Activated effector memory CD4-positive, alpha-beta T cell treated with anti-CD3 and anti-CD28 coated beads, Interleukin-2, amount 50 U/mL, for 16 hours (primary cell): ENCODE results near the gene KRT13.

Experiments
- DNase-seq: peaks from one replicate; pipeline ENCODE4 v3.0.0-alpha.2; 2020

Gene KRT13

DNA sequence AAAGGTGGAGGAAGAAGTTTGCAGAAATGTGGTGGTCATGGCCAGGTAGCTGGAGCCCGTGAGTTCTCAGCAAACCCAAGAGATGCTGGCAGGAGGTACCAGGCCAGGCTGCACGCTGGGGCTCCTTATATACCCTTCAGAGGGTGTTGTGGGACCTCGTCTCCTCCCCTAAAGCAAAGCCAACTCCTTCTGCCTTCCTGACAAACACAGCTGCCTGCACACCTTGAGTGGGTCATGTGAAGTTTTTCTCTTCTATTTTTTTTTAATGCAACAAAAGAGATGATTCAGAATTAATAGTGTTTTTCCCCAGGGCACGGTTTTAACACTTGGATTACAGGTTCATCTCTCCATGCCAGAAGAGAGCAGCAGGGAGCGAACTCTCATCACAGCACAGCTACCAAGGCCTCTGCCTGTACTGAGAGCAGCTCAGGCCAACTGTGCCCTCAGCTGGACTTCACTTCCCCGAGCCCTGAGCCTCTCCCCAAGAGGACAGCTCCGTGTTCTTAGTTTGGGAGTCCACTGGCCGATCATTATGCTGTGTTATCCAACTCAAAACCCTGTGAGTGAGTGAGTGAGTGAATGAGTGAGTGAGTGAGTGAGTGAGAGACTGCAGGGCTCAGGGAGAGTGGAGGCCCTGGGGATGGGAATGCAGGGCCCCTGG lies 13.5 kb upstream of the KRT13 start, which contains the start of gene KRT15:
TSS of gene KRT15 (minus strand) at position 102 of the 661 bp plus-strand sequence. CDS start at position 39, 63 bp downstream.
- DNase-seq = no peak

DNA sequence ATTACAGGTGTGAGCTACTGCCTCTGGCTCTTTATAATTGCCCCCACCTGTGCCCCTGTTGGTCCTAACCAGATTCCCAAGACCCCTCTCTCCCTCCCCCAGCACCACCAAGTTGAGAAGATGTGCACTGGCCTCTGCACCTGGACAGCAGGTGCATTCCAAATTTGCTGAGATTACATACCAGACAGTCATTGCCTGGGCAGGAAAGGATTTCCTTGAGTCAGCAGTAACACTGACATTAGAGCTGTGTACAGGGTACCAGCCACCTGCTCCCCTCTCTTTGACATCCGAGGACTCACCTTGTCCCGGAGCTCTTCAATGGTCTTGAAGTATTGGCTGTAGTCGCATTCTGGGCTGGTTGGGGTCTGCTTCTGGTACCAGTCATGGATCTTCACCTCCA lies 12.6 kb upstream of the KRT13 start:
- no peak for DNase-seq

DNA sequence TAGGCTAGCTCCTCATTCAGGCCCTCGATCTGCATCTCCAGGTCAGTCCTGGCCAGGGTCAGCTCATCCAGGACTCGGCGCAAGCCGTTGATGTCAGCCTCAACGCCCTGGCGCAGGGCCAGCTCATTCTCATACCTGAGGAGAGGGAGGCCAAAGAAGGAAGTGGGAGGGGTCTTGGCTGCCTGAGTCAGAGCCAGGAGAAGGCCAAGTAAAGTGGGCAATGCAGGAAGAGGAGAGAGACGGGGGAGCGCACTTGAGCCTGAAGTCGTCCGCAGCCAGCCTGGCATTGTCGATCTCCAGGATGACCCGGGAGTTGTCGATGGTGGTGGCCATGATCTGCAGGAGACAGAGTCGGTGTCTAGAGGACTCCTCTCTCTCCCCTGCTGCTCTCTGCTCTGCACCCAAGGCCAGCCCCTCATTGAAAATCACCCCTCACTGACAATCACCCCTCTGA lies 11.4 kb upstream of the KRT13 start:
- DNase-seq = no peak

DNA sequence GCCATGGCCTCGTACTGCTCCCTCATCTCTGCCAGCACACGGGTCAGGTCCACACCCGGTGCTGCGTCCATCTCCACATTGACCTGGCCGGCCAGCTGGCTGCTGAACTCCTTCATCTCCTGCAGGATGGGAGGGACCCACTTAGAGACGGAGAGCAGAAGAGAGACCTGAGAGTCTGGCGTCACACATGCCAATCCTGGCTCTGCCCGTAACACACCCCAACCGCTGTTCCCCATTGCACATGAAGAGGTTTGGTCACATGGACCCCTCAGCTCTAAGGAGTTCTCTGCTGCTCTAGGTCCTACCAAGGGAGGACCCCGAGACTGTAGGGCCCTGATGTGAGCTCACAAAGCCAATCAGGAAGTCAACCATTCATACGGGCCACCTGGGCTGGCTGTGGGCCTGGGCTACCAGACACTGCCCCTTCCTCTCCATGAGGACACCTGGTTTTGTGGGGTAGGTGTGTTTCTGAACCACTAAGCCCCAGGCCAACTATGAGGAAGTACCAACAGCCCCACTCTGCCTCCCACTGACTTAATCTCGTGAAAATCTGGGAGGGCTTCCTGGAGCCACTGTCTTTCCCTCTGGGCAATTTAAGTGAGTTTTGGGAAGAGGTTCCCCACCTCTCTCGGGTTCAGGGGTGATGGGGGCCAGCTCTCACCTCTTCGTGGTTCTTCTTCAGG lies 10.9 kb upstream of the KRT13 start:
- DNase-seq = no peak

DNA sequence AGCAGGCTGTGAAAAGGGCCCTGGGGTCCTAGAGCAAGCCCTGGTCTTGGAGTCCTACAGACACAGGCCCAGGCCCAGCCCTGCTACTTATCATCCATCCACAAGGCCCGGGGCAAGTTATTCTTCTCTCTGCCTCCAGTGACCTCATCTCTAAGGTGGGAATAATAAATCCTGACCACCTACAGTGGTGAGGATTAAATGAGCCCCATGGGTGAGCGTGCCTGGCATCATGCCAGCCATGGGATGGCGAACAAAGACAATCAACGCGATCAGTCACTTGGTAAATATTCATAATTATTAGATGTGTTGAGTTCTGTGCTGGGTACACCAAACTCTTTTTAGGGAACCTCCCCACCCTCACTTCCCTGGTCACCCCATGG lies 7.7 kb upstream of the KRT13 start:
- DNase-seq = no peak

DNA sequence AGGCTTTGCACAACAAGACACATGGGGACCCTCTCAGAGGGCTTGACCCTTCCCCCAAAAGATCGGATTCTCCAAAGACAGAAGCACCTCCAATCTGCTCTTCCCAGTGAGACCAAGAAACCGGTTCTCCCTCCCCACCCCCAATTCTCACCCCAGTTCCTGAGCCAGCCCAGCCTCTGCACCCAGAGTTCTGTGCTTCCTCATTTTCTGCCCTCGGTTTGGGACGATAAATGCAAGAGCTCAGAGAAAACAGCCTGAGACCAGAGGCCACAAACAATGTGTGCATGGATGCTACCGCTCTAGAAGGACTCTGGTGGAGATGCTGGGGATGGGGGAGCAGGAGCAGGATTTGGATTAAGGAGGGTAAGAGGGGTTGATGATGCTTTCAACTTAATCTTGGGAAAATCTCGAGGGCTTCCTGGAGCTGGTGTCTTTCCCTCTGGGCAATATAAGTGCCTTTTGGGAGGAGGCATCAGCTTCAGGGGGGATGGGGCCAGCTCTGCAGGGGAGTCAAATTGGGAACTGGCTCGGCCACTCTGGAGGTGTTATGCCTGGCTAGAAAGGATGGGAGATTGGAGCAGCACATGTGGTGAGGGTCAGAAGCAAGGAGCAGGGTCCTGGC lies 7.2 kb upstream of the KRT13 start:
- DNase-seq = no peak

DNA sequence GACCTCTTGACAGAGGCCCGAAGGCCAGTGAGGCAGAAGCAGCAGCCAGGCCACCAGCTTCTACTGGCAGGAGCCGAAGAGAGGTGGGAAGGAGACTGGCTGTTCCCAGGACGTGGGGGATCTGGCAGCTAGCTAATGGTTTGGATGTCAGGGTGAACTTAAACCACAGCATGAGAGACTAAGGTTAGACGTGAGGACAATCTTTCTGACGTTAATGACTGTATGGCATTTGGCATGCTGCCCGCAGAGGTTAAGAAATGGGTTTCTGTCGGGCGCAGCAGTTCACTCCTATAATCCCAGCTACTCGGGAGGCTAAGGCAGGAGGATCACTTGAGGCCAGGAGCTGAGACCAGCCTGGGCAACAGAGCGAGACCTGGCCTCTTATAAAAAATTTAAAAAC lies 6.3 kb upstream of the KRT13 start:
- no peak for DNase-seq

DNA sequence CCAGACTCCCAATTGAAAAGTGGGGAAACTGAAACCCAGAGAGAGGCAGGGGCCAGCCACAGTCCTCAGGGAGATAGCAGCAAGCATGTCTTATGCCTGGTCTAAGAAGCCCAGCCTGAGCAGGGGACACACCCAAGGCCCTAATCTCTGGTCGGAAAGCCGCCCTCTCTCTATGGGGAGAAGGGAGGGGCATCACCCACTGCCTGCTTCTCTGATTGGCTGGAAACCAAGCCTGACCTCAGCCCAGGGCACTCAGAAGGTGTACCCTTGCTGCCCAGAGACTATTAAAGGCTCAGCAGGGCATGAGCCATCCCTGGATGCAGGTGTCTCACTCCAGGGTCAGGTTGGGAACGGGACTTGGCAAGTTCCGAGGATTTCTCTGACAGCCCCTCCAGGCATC lies 5.7 kb upstream of the KRT13 start:
- DNase-seq = no peak

DNA sequence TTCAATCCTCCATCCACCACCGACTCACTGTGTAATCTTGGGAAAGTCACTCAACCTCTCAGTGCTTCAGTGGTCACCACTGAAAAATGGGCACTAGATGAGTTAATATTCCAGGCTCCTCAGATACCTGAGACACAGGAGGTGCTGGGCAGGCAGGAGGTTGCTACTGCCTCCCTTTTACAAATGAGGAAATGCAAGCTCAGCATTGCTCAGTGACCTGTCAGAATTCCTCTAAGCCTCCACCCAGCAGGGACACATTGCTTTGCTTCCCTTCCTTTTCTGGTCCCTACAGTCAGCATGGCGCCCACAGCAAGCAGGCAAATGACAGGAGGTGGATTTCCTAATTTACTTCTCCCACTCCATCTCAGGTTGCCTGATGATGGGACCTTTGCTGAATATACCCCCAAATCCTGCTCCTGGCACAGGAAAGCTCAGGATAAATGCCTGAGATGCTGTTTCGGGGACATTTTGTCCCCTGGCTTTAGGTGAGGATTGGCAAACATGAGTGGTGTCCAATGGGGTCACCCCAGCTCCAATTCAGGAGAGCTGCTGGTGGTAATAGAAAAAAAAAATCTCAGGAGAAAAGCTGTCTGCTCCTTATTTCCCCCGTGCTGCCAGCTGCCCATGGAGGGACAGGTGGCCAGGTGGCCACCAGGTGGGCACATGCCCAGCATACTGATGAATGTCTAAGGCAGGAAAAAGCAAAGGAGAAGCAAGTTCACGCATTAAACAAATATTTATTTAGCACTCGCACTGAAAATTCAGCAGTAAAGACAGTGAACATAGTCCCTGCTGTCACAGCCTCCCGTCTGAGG lies 5.0 kb upstream of the KRT13 start:
- no peak for DNase-seq

DNA sequence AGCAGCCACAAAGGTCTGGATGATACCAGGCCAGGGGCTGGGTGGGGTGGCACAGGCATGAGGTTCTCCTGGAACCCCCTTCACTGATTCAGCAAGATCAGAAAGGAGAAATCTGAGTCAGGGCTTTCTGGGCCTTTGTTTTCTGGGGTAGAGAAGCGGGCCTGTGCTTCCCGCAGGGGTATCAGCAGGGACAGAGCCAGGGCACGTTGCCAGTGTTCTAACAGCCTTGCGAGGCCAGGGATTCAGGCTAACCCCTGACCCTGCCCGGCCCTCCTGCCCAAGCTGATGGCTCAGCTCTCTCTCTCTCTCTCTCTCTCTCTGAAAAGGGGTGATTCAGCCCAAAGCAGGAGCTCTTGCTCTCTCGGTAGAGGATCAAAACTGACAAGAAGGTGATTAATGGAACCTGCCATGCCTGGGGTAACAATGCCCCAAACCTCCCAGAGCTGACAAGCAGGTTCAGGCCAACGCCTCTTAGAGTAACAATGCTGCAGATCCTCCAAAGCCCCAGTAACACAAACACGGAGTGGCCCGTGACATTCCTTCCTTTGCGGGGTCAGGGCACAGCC lies 2.0 kb upstream of the KRT13 start:
- no peak for DNase-seq

DNA sequence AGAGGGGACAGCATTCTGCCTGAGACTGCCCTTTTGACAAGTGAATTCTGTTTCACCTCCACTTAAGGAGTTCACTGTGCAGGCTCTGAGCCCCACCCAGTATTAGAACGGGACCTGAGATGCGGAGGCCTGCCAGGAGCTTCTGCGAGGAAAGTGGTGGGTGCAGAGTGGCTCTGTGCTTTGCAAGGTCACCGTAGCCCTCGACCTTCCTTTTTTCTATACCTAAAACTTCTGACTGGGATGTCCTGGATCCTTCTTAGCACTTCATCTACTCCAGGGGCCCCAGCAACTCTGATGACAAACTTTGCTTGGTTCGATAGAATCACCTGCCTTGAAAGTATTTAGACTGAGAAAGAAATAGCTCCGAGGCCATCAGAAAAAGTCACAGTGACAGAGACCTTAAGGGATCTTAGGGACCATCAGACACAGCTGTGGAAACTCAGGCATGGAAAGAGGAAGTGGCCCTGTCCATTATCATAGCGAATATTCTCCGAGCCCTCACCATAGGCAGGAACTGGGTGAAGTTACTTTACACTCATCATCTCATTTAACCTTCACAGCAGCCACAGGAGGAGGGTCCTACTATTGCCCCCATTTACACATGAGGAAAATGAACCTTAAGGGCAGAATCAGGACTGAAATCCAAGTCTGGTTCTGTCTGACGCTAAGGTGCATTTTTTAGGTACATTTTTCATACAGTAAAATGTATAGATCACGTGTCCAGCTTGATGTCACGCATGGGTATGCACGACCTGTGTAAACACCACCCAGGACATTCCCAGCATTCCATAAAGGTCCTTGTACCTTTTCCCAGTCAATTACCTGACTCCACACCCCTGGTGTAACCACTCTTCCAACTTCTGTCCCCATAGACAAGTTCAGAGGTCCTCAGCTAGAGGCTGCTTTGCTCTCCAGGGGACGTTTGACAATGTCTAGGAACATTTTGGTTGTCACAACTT lies 676 bp upstream of the KRT13 start:
- DNase-seq = no peak

DNA sequence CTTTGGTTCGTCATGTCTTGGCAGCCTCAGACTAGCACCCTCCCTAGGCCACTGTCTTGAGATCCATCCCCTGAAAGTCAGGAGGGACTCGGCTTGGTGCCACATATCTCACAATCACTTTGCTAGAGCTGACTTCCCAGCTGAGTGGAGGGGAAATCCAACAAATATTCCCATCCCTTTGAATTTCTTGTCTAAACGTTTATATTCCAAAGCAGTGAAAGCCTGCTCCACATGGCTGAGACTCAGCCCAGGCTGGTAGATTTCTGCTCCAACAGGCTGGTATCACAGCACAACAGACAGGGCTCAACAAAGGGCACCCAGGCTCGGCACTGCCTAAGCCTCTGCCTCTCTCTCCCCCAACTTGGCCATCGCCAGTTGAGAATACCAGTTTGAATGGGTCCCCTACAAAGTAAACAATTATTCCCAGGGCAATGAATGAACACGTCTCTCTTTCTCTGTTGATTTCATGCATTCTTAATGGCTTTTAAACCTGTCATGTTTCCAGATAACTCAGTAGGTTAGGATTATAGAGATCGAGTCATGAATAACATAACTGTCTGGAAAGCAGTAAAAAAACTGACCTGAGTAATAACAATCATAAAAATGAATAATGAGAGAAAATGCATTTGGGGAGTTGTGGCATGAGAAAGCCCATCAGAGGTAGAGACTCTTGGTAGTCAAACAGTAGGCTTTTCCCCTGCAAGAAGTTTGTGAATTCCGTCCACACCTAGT lies 1.0 kb downstream of the KRT13 start:
- no peak for DNase-seq

DNA sequence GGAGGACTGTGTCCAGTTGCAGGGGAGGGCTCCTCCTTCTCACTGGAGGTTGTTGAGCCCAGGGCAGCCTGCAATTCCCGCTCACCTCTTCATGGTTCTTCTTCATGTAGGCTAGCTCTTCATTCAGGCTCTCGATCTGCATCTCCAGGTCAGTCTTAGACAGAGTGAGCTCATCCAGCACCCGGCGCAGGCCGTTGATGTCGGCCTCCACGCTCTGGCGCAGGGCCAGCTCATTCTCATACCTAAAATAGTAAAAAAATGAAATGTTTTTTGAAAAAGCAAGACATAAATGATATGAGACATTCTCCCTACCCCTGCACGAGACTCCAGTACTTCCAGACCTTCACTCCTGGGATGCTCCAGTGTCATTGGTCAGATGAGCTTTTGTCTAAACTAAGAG lies 2.2 kb downstream of the KRT13 start:
- DNase-seq = no peak

DNA sequence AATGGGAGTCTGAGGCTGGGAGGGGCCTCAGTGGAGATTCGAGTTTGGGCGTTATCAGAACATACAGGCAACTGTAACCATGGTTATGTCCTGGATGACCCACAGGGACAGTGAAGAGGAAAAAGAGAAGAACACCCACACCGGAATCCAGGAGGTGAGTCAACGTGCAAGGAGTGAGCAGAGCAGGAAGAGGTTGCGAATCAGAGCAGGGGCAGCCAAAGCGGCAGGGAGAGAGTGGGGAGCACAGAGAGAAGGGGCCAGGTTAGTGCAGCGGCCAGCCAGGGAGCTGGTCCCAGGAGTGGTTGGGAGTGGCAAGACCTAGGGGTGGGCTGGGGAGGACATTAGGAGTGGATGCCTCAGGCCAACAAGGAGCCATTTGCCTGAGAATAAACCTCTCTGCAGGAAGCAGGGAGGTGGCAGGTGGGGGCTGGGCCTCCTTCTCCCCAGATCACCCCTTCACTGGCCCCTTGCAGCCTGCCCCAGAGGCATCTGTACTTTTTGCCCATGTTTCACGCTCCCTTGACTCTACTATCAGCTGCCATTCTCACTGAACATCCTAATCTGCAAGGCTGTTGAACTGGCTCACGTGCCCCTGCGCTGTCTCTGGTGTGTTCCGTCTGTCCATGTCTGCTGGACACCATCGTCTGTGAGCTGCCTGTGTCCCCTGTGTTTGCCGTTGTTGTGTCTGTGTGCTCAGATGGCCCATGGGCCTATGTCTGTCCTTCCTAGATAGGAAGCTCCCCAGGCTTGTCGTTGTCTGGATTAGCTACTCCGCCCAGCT lies 5.1 kb downstream of the KRT13 start:
- DNase-seq = no peak

DNA sequence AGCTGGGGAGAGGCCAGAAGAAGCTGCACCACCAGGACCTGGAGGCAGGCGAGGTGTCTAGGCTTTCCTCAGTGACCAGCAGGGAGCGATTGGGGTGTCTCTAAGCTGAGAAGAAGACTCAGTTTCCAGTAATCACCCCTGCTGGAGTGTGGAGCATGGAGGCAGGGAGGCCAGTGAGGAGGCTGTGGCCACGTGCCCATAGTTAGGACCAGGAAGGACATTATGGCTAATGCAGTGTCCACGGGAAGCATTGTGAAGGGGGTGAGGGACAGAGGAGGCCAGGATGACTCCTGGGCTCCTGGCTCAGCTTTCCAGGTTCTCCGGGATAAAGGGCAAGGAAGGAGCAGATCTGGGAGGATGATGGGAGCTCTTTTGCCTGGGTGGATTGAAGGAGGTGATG lies 5.7 kb downstream of the KRT13 start:
- no peak for DNase-seq

DNA sequence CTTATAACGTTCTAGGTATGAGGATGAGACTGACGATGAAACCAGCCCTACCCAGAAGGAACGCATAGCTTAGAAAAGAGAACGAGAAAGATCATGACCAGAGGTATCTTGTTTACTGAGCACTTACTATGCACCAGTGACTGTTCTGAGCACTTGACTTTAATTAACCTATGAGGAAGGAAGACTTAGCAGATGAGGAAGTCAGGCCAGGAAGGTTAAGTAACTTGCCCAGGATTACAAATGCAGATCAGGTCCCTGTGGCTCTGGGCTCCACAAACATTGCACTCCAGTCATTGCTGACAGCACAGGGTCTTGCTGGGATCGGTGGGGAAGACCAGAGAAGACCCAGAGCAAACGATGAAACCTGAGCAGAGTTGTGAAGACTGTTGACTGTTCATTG lies 7.1 kb downstream of the KRT13 start:
- DNase-seq = no peak

DNA sequence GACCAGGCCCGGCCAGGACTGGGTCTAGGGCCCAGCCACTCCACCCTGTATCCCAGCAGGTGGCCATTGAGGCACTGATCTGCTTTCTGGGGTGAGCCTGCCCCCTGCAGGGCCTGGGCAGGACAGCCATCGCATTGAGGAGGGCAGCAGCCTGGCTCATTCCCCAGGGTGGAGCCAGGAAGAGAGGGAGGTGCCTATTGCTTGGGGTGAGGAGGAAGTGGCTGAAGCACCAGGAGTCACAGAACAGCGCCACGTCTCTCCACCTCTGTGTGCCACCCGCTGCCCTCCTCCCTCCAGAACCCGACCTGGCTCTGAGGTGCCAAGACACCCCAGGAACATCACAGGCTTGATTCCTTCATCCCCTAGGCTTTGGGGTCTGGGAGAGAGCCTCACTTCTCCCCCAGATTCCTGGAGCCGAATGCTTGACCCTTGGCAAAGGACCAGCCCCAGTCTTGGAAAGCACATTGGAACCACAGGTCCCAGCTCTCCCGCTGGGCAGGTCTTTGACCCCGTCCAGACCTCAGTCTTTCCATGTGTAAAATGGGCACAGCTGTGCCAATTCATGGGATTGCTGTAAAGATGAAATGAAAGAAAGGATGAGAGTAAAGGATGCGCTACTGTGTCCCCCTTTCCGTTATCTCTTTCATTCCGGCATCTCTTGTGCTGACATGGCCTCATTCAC lies 8.5 kb downstream of the KRT13 start:
- peak; percentile 82 for DNase-seq

DNA sequence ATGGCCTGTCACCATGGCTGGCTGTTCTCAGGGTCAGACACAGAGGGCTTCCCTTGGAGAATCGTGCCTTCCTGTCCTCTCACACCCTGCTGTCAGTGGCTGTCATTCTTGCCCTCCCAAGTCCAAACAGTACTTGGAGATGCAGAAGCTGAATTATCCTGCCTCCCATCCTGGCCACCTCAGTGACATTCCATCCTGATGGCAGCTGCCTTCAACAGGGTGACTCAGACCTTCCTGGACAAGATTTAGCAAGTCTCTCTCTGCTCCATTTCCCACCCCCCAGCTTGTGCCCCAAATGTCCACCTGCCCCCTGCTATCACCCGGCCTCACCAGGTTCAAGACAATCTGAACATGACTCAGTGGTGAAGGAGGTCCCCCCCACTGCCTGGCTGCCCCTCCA lies 10.9 kb downstream of the KRT13 start:
- no peak for DNase-seq

DNA sequence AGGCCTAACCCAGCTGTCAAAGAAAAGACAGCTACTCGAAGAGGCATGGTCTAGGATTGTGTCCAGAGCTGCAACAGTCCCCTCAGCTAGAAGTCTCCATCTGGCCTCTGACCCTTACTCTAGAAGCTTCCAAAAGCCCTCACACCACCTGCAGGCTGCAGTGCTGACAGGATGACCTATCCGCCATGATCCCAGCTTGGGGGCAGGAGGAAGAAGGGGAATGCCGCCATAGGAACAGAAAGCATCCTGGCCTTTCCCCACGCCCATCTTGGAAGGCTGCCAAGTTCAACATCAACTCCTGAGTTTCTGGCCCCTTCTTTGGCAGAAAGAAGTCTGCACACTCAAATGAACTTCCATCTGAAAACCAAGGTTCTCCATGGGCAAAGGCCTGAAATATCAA lies 12.6 kb downstream of the KRT13 start:
- DNase-seq = no peak

DNA sequence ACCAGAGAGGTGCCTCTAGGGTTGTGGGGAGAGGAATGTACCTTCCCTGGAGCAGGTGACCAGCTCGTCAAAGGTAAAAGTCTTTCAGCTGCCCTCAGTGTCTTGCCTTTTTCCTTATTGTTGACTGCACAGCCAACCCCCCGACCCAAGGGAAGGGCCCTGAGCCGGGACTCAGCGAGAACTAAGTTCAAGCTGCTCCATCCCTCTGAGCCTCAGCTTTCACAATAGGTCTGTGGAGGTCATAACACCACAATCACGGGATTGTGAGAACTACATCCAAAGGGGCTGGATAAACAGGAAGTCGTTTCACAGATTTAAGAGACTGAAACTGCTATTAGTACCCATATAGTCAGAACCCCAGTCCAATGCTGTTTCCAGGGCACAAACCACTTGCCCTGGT lies 13.1 kb downstream of the KRT13 start:
- DNase-seq = no peak
